HG02798 (cell line): ENCODE results near the gene FUOM.

ENCODE experiments used
- ATAC-seq: cut with Tn5 transposase; IDR thresholded peaks from one replicate; pipeline ENCODE4 v1.9.1; 2021; ENCODE audit warnings: mild to moderate bottlenecking; ENCODE audit not compliant: unreplicated experiment, poor library complexity

The FUOM gene, protein sequence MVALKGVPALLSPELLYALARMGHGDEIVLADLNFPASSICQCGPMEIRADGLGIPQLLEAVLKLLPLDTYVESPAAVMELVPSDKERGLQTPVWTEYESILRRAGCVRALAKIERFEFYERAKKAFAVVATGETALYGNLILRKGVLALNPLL

DNA sequence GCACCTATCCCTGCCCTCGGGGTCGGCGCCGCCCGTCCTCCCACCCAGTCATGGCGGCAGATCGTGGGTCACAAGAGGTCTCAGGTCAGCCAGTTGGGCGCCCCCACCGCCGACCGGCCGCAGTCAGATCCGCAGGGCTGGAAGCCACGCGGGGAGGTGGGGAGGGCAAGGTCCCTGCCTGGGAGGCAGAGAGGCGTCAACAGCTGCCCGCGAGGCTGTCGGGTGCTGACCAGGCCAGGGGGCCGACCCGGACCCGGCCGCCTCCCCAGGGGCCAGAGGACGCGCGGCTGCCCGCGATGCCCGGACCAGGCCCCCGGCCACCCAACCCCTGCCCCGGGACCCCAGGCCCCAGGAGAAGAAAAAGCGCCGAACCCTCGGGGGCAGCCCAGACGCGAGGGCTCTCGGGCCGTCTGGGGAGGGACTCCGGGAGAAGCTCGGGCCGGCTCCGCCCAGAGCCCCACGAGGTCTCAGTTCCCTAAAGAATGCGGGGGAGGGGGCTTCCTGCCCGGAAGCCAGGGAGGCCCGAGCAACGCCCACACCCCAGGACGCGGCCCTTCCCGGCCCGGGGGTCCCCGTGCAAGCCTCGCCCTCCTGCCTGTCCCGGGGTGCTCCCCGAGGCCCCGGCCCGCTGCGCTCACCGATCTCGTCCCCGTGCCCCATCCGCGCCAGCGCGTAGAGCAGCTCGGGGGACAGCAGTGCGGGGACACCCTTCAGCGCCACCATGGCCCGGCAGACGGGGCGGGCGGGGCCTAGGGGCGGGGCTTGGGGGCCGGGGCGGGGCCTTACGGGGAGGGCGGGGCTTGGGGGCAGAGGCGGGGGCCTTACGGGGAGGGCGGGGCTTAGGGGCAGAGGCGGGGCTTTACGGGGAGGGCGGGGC, at the start of gene FUOM:
Gene FUOM, minus strand, starts transcription at position 735 of the 877 bp plus-strand sequence. Its CDS starts 12 bp downstream, at position 723.
- ATAC-seq = peak; percentile 58

DNA sequence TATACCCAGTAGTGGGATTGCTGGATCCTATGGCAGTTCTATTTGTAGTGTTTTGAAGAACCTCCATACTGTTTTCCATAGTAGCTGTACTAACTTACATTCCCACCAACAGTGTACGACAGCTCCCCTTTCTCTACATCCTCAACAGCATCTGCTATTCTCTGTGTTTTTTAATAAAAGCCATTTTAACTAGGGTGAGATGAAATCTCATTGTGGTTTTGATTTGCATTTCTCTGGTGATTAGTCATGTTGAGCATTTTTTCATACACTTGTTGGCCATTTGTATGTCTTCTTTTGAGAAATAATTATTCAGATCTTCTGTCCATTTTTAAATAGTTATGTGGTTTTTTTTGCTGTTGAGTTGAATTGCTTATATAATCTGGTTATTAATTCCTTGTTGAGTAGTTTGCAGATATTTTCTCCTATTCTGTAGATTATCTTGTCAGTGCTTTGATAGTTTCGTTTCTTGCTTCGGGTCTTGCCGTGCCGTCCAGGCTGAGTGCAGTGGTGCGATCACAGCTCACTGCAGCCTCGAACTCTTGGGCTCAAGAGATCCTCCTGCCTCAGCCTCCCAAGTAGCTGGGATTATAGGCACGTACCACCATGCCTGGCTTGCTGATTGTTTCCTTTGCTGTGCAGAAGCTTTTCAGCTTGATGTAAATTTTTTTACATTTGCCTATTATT, 48.2 kb upstream of the FUOM start:
- peak; percentile 44 for ATAC-seq

DNA sequence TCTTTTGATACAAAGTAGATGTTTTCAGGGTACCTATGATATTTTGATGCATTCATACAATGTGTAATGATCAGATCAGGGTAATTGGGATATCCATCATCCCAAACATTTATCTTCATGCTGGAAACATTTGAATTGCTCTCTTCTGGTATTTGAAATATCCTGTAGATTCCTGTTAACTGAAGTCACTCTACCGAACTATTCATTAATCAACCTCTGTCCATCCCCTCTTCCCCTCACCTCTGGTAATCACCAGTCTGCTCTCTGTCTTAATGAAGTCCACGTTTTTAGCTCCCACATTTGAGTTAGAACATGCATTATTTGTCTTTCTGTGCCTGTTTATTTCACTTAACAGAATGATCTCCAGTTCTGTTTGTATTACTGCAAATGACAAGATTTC, 47.5 kb upstream of the FUOM start:
- ATAC-seq = no peak

DNA sequence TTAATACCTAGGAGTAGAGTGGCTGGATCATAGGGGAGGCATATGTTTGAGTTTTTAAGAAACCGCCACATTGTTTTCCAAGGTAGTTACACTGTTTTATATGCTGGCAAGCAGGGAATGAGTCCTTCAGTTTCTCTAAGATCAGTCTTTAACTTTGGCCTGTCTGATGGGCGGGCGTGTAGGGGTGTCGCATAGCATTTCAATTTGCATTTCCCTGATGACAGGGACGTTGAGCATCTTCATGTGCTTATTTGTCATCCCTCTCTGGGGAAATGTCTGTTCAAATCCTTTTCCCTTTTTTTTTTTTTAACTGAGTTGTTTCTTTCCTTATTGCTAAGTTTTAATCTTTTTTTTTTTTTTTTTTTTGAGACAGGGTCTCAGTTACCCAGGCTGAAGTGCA, 46.0 kb upstream of the FUOM start:
- no peak for ATAC-seq

DNA sequence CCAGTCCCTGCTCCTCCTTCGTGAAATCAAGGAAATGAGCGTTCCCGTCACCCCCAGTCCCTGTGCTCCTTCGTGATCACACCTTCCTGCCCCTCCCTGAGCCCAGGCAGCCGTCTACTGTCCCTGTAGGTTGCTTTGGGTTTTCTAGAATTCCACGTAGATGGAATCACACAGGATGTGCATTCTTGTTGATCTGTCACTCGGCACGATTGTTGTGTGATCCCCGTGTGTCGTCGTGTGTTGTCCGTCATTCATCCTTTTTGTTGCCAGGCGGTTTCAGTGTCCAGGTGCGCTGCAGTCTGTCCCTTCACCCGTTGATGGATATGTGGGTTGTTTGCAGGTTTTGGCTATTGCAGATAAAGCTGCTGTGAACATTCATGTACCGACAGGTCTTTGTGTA, 45.5 kb upstream of the FUOM start:
- no peak for ATAC-seq

DNA sequence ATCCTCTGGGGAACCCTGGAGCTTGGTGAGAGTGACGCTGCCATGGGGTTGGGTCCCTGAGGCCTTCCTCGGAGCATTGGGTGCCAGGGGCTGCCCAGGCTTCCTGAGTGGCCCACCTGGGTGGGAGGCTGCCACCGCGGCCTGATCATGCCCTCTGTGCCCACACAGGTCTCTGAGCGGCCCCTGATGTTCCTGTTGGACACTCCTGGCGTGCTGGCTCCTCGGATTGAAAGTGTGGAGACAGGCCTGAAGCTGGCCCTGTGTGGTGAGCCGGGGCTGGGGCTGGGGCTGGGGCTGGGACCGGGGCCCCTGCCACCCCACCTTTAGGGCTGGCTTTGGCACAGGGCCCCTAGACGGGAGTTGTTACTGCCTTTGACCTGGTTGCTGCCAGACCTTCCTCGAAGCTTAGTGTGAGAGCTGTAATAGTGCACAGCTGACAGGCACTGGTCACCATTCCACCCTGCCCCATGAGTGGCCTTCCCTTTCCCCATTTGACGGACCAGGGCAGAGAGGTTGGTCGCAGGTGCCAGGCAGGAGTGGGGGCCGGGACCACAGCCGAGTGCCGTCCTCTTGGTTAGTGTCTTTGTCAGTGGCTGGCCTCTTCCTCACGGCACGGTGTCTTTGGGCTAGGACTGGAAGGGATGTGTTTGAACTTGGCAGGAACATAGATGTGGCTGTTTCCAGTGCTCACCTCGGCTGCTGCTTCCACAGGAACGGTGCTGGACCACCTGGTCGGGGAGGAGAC, 44.3 kb upstream of the FUOM start:
- ATAC-seq = no peak

DNA sequence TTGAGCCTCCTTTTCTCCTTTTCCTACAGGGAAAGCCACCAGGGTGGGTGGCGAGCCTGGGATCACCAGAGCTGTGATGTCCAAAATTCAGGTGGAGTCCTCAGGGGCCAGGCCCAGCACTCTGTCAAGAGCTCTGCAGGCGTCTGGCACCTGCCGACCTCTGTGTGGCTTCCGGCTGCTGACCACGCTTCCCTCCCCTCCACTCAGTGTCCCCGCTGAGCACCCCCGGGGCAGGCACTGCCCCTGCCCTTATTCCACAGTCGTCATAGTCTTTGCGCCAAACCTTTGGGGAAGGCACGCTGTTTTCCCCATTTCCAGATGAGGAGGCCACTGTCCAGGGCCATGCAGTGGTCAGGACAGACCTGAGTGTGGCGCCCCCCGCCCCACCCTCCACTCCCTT, 43.7 kb upstream of the FUOM start:
- ATAC-seq = peak; percentile 10

DNA sequence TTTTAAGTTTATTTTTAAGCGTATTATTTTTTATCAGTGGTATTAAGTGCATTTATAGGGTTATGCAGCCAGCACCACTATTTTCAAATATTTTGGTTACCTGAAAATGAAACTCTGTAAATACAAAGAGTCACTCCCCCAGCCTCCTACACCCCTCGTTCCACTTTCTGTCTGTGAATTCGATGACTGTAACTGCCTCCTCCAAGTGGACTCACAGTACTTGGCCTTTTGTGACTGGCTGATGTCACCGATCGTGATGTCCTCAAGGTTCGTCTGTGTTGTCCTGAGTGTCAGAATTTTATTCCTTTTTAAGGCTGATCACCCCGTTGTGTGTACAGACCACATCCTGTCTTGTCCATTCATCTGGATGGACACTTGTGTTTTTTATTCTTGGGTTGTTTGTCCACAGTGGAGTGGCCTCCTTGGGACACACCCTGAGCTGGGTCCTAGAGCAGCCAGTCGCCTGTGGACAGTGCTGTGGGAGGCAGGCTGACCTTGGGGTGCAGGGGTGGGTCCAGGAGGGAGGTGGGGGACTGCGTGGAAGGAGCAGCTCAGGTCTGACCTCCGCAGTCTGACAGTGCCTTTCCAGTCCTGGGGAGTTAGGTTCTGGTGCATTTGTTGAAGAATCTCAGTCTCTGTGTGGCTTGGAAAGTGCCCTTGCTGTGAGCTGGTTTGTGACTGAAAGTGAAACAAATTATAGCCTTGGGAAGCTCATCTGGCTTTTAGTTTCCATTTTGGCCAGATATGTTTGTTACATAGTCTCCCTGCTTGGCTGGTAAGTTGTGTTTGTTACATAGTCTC, 43.0 kb upstream of the FUOM start:
- peak; percentile 83 for ATAC-seq

DNA sequence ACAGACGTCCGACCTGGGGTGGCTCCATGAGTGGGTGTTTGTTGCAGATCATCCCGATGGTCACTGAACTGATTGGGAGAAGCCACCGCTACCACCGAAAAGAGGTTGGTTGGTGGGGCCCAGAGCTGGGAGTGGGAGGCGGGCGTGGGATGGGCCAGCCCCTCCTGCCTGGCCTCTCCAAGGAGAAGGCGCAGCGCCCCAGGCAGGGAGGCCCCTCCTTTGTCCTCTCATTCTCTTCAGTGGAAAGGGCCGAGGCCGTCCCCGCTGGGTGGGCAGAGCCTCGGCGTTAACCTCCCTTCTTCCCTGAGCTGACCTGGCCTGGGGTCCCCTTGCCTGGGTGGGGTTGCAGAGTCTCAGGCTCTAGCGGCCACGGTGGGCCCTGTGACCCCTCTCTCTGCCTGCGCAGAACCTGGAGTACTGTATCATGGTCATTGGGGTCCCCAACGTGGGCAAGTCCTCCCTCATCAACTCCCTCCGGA, 41.3 kb upstream of the FUOM start:
- no peak for ATAC-seq

DNA sequence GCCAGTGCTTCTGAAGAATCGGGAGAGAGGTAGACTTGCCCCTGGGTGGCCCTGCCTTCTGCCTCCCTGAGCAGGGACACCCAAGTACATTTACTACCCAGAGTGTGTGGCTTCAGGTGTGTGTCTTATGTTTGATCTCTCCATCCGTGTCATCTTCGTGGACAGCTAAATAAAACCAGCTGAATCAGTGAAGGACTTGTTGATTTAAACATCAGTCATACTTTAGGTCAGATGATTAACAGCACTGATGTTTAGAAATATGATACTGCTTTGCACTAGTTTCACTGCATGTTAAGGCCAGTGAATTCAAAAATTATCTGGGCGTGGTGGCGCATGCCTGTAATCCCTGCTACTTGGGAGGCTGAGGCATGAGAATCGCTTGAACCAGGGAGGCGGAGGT, 40.1 kb upstream of the FUOM start:
- ATAC-seq = no peak

DNA sequence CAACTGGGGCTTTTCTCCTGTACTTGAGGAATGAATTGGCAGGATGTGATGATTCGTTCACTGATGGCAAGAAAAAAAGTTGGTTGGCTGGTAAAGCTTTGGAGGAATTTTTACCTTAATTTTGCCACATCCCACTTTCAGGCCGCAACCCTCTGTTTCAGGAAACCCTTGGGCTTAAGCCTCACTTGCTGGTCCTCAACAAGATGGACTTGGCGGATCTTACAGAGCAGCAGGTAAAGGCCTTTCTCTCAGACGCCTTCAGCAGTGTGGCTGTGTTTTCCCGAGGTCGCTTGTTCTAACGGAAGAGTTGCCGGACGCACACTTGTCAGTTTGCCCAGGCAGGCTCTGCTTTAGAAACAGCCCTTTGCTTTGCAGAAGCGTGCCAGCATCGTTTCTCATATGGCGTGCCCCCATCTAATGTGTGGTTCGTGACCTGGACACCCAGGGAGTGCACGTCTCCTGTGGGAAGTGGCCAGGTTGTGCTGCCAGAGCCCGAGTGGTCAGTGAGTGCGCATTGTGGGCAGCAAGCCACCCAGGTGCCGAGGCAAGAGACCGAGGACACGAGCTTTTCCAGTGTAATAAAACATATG, 38.3 kb upstream of the FUOM start:
- no peak for ATAC-seq

DNA sequence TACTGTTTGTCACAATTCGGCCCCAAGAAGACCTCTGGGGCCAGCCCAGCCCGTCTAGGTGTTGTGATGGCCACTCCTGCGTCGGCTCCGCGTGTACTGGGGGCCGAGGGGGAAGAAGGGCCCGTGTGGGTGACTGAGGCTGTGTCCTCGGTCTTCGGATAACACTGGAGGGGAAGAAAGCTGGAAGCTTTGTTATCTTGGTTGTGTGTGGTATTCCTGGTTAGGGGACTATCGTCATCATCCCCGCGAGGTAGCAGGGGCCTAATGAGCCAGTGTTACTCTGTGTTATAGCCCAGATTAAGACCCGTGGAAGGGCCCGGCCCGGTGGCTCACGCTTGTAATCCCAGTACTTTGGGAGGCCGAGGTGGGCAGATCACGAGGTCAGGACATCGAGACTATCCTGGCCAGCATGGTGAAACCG, 37.0 kb upstream of the FUOM start:
- no peak for ATAC-seq

DNA sequence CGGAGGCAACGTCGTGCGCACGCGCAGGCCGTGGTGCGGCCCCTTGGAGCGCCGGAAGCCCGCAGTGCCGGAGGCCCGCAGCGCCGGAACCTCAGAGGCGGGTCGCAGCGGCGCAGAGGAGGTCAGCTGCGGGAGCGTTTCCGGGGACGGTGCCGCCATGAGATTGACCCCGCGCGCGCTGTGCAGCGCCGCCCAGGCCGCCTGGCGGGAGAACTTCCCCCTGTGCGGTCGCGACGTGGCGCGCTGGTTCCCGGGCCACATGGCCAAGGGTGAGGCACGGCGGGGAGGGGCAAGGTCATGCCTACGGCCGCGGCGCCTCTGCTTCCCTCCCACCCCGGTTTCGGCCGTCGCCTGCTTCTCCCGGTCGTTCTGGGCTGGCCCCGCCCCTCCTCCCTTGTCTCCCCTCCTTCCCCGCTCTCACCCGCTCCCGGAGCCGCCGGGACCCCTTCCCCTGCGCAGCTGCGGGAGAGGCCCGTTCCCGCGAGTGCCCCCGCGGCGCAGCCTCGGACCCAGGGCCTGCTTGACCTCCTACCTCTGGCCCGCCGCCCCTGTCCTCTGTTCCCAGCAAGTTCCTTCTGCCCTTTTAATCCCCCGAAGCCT, 36.3 kb upstream of the FUOM start, which contains the start of gene MTG1:
Gene MTG1, plus strand, starts transcription at position 94 of the 600 bp plus-strand sequence. Its CDS starts 64 bp downstream, at position 158.
- ATAC-seq = peak; percentile 84

DNA sequence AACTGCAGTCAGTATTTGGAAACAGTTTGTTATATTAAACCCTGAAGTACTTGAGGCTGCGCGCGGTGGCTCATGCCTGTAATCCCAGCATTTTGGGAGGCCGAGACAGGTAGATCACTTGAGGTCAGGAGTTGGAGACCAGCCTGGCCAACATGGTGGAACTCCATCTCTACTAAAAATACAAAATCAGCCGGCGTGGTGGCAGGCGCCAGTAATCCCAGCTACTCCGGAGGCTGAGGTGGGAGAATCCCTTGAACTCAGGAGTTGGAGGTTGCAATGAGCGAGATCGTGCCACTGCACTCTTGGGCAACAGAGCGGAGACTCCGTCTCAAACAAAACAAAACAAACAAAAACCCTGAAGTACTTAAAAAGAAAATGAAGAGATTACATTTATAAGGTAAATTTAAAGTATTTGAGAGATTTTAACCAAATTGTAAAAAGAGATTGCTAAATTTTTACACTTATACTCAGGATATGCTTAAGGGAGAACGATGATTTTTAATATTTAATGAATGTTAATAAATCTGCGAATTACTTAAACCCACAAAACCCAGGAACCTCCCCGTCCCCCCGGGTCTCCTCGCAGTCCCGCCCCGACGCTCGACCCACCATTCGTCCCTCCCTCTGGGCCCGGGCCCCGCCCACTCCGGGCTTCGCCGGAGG, 35.7 kb upstream of the FUOM start:
- no peak for ATAC-seq

DNA sequence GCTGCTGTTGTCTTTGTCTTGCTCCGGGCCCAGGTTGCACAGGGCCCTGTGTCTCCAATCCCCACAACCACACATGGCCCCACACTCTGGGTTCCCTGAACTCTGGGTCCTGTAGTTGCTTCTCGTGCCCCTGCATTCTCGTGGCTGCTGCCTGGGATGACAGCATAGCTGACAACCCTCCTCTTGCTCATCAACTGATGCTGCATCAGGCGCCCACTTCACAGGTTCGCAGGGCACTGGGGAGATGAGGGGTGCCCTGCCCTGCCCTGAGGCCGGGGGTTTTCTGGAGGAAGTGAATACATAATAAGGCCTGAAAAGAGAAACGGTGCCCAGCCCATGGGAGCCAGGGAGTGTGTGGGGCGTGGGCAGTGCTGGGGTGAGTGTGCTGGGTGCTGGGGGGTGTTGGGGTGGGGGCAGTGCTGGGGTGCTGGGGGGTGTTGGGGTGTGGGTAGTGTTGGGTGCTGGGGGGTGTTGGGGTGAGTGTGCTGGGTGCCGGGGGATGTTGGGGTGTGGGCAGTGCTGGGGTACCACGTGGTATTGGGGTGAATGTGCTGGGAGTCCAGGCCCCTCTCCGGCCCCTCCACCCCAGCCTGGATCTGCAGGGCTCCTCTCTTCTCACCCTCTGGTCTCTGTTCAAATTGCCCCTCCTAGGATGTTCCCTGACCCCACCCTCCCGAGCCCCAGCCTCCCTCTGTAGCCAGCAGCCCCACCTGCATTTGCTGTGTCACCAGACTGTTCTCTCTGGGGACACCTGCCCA, 34.1 kb upstream of the FUOM start:
- no peak for ATAC-seq

DNA sequence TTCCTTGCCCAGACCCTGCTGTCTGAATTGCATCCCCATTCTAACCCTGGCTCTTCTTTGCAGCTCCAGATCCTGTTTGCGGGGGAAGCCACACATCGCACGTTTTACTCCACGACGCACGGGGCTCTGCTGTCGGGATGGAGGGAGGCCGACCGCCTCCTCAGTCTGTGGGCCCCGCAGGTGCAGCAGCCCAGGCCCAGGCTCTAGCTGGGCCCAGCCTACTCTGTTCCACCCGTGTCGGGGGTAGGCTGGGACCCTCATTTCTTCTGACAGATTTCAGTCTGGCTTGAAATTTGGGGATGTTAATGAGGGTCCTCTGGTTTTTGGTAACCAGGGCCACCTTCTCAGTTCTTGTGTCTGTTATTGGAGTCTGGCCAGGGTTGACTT, 33.4 kb upstream of the FUOM start:
- no peak for ATAC-seq

DNA sequence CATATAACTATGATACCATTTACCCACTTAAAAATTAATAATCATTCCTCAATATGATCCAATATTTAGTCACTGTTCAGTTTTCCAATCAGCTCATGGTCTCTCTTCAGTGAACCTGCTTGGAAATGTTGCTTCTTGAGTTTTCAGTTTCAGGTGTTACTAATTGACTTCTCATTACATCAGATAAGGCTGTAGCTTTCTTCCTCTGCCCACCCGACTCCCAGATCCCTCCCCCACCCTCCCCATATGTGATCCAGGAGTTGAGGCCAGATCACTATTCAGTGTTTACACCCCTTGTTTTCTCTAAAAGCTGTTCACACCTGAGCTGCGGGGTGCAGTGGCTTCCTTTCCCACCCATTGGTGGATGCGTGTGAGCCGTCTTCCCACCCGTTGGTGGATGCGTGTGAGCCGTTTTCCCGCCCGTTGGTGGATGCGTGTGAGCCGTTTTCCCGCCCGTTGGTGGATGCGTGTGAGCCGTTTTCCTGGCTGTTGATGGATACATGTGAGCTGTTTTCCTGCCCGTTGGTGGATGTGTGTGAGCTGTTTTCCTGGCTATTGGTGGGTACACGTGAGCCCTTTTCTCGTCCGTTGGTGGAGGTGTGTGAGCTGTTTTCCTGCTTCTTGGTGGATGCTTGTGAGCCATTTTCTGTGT, 32.9 kb upstream of the FUOM start:
- ATAC-seq = no peak
